K562 (cell line): ENCODE data around the gene RAB4B. TPM values are rescaled to one million over a fixed set of nuclear protein-coding genes. Genes with fewer than 3 reads are reported as not detected.

Experiments used
- BCLAF1 ChIP-seq, 2 experiments: fragments of 450-650 bp in 1 of 2; IDR thresholded peaks; 2 replicates each; pipeline ENCODE4 v1.6.1; 2011 to 2017; ENCODE audit warnings: low read depth in 2 of 2, antibody characterized with exemption in 1 of 2, borderline replicate concordance in 1 of 2, low read length in 1 of 2, mild to moderate bottlenecking in 1 of 2, mixed read lengths in 1 of 2; ENCODE audit not compliant: control insufficient read depth in 1 of 2
- BMI1 ChIP-seq: fragments of 150-350 bp; IDR thresholded peaks from 2 replicates; pipeline ENCODE4 v1.6.1; 2014; ENCODE audit warnings: low read length
- CTCF ChIP-seq, 3 experiments: IDR thresholded peaks in 2 of 3; conservative IDR thresholded peaks in 1 of 3; 2 replicates each; pipeline ENCODE4 v1.5.1; 2011 to 2012; ENCODE audit warnings: low read length in 3 of 3, mild to moderate bottlenecking in 3 of 3, control low read depth in 2 of 3, improper control_type of control experiment in 1 of 3, inconsistent platforms in 1 of 3, low read depth in 1 of 3, mixed read lengths in 1 of 3, moderate library complexity in 1 of 3; ENCODE audit not compliant: insufficient read depth in 2 of 3
- EGR1 ChIP-seq: fragments of 450-650 bp; conservative IDR thresholded peaks from 2 replicates; pipeline ENCODE4 v1.6.1; 2017; ENCODE audit warnings: mild to moderate bottlenecking
- EP300 ChIP-seq: IDR thresholded peaks from 2 replicates; pipeline ENCODE4 v1.6.1; 2012; ENCODE audit warnings: low read length, improper control_type of control experiment
- SNRNP70 ChIP-seq: fragments of 200-400 bp; formaldehyde crosslinking; optimal IDR thresholded peaks from 2 replicates; pipeline ENCODE3; 2017; ENCODE audit warnings: low read depth, low read length
- YBX1 ChIP-seq: fragments of 450-650 bp; IDR thresholded peaks from 2 replicates; pipeline ENCODE4 v1.7.1; 2016; ENCODE audit warnings: mild to moderate bottlenecking
- ZFP1 ChIP-seq: fragments of 450-650 bp; formaldehyde crosslinking; IDR thresholded peaks from 2 replicates; pipeline ENCODE4 v1.4.0; 2020; ENCODE audit warnings: mild to moderate bottlenecking, mixed read lengths
- ZNF232 ChIP-seq: sonication (generic); formaldehyde crosslinking; IDR thresholded peaks from 2 replicates; pipeline ENCODE4 v1.8.0; 2022; ENCODE audit warnings: mild to moderate bottlenecking, missing genetic modification reagents
- ZNF280A ChIP-seq: fragments of 450-650 bp; IDR thresholded peaks from 2 replicates; pipeline ENCODE4 v1.6.1; 2018; ENCODE audit warnings: mild to moderate bottlenecking, low read depth; ENCODE audit not compliant: partially characterized antibody
- ZNF384 ChIP-seq: IDR thresholded peaks from 2 replicates; pipeline ENCODE4 v1.6.1; 2012; ENCODE audit warnings: low read depth, low read length, improper control_type of control experiment
- ZNF699 ChIP-seq: fragments of 250-450 bp; sonication (Bioruptor Pico); IDR thresholded peaks from 2 replicates; pipeline ENCODE4 v1.8.0; 2021; ENCODE audit warnings: mild to moderate bottlenecking, moderate library complexity; ENCODE audit not compliant: insufficient replicate concordance
- polyA plus RNA-seq, 8 experiments: library from polyadenylated mRNA; depleted of rRNA in 4 of 8; stranded (reverse) in 5 of 8; unstranded in 3 of 8; fragments of >200 nt; fragmentation: Nextera tagmentation in 2 of 8; fragmentation: Illumina TruSeq in 1 of 8; extraction: Ambion mirVana in 2 of 8; extraction: Trizol in 1 of 8; gene quantifications; 2 replicates each; pipeline versions ENCODE4 v1.2.1 to v1.2.3, GENCODE V29; 2011 to 2014; ENCODE audit warnings: inconsistent platforms in 1 of 8, missing spikeins in 1 of 8
- total RNA-seq, 7 experiments: library from RNA; depleted of rRNA in 6 of 7; stranded (reverse); fragments of >200 nt in 6 of 7; fragmentation: Illumina TruSeq in 2 of 7; extraction: Trizol in 2 of 7; gene quantifications; 2 replicates each; pipeline versions ENCODE4 v1.2.1 to v1.2.3, GENCODE V29; 2011 to 2021; ENCODE audit warnings: low replicate concordance in 1 of 7
- TF ChIP-seq, protein P1 (sequence below): fragments of 200-800 bp; sonication (Bioruptor generic); IDR thresholded peaks from 2 replicates; pipeline ENCODE4 v1.6.1; 2017; ENCODE audit warnings: missing genetic modification characterization, missing compliant biosample characterization
- TF ChIP-seq, protein P2 (sequence below): sonication (generic); formaldehyde crosslinking; IDR thresholded peaks from 2 replicates; pipeline ENCODE4 v1.8.0; 2022; ENCODE audit warnings: missing genetic modification reagents, mild to moderate bottlenecking, borderline replicate concordance

The RAB4B gene
- total and polyA plus RNA-seq, 9 of the 15 experiments (the other 6 are each of a cell fraction or from before 2014, with no cell fraction given): 0.28 to 20.4 (median 9.0) TPM

DNA sequence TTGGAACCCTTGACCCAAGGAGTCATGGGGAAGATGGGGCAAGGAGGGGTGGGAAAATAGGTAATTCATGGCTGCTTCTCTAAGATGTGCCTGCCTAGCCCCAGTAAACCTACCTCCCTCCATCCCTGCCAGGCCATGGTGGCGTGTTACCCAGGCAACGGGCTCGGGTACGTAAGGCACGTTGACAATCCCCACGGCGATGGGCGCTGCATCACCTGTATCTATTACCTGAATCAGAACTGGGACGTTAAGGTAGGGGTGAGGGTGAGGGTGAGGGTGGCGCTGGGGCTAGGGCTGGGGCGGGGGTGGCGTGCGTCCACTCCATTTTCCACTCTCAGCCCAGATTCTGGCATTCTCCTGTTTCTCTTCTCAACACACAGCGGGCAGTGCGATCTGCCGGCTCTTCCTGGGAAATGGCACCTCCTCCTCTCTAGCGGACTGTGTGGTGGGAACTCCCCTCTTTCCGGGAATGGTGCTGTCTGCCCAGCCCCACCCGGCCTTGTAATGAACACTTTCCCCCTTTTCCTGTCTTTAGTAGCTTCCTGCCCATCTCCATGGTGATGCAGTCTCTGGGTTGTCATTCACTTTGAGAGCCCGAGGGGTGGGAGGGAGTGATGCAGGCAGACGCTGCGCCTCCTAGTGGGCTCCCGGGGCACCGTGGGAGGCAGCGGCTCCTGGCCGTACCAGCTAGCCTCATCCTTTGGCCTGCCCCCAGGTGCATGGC, 28.5 kb downstream of the RAB4B start (continued):
- TF ChIP-seq, protein P1, sequence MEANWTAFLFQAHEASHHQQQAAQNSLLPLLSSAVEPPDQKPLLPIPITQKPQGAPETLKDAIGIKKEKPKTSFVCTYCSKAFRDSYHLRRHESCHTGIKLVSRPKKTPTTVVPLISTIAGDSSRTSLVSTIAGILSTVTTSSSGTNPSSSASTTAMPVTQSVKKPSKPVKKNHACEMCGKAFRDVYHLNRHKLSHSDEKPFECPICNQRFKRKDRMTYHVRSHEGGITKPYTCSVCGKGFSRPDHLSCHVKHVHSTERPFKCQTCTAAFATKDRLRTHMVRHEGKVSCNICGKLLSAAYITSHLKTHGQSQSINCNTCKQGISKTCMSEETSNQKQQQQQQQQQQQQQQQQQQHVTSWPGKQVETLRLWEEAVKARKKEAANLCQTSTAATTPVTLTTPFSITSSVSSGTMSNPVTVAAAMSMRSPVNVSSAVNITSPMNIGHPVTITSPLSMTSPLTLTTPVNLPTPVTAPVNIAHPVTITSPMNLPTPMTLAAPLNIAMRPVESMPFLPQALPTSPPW (CRISPR knock-in tag): peak; percentile 67
- TF ChIP-seq EP300 (no peak), BMI1 (no peak), BCLAF1 (IDR thresholded peaks at IDR 0.05; ENCODE audit: borderline replicate concordance in 1 of 2, control insufficient read depth in 1 of 2, low read depth in 2 of 2, low read length in 1 of 2) (no peak), CTCF (IDR thresholded peaks at IDR 0.05 in 2 of 3, conservative IDR thresholded peaks at IDR 0.05 in 1 of 3; ENCODE audit: insufficient read depth in 2 of 3, low read depth in 1 of 3, low read length in 3 of 3) (peak; percentile 82 to 91 (median 85)), ZNF232 (0 out of 2 replicates have a peak, but pooled peaks have one; percentile 25), ZNF699 (CRISPR knock-in tag) (no peak), SNRNP70 (no peak), ZNF384 (0 out of 2 replicates have a peak, but pooled peaks have one; percentile 27), ZNF280A (no peak), ZFP1 (CRISPR knock-in tag) (no peak), EGR1 (peak; percentile 26; the same call in 1 of the 2 replicates), YBX1 (no peak)
- TF ChIP-seq, protein P2, sequence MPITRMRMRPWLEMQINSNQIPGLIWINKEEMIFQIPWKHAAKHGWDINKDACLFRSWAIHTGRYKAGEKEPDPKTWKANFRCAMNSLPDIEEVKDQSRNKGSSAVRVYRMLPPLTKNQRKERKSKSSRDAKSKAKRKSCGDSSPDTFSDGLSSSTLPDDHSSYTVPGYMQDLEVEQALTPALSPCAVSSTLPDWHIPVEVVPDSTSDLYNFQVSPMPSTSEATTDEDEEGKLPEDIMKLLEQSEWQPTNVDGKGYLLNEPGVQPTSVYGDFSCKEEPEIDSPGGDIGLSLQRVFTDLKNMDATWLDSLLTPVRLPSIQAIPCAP (CRISPR knock-in tag): no peak
